Stimulated activated CD8-positive, alpha-beta memory T cell treated with anti-CD3 and anti-CD28 coated beads, Interleukin-15, amount 100 ng/mL, for 48 hours (primary cell): ENCODE results near the gene FOXA2.
"Not testable (repeated sequence)": the region's sequence is repeated elsewhere in the genome, so short reads cannot be mapped to it uniquely, and the experiment has no call there.

Experiments used
- DNase-seq, 2 donors: peaks; one replicate each; pipeline ENCODE4 v3.0.0-alpha.2; 2020; ENCODE audit warnings: low read depth in 2 of 2

FOXA2 gene

DNA sequence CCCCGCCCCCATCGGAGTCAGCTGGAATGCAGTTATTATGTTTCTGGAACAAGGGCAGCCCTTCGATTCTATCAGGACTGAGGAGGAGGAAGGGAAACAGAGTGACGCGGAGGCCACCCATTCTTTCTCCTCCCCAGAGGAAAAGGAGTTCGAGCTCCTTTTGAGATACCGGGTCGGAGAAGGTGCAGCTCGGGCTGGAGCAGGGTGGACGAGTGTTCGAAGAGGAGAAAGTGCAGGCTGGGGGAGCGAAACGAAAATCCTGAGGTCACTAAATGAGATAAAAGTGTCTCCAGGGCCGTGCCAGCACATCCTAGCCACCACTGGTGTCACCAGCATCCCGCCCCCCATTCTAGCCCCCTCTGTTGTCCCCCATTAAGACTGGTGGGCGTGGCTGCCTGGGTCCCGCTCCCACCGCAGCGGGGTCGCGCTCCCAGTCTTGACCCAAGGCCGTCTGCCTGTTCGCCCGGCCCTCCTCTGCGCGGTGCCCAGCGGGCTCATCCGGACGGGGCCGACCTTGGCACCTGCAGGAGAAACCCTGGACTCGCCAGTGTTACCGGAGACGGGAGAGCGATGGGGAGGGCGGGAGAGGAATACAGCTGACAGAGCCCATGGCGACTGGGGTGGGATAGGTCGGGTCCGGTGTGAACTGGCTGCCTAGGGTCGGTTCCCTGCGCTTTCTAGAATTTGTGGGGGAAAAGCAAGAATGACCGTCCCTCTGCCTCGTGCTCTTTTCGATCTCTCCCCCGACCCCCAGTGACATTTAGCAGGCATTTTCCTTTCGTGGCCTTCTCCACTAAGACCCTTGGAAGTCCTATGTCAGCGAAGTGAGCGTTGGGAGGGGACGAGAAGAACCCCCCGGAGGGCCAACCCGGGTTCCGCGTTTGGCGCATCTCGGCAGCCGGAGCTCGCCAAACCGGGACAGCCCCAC lies 16.2 kb downstream of the FOXA2 start:
- DNase-seq, result no peak

DNA sequence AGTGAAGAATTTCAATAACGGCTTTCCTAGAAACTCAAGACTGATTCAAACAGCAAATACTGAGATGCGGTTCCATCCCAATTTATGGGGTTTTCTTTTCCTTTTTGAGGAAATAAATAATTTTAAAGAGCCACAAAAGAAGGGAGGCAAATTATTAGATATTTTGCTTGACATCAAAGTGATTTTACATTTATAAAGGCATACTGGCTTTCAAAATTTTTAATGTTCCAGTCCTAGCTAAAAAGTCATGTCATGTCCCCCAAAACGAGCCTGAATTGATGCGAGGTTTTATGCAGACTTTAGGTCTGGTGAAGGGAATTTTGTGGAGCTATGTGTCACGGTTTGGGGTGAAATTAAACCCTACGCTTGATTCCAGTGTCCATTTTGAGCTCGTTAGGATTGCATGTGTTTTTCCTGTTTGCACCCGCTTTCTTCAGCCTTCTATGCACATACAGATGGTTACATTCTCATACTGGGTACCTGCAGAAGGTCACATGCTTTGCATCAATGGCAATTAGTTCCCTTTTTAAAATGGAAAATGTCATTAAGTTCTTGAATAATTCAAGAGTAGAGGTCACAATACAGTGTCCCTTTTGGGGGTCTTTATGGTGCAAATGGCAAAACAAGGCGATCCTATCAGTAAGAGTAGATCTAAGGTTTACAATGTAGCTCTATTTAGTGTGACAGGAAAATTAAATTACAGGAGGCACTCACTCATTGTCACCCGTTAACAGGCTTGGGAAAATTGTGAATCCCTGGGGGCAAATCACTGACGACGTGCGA lies 17.3 kb downstream of the FOXA2 start:
- no peak for DNase-seq

DNA sequence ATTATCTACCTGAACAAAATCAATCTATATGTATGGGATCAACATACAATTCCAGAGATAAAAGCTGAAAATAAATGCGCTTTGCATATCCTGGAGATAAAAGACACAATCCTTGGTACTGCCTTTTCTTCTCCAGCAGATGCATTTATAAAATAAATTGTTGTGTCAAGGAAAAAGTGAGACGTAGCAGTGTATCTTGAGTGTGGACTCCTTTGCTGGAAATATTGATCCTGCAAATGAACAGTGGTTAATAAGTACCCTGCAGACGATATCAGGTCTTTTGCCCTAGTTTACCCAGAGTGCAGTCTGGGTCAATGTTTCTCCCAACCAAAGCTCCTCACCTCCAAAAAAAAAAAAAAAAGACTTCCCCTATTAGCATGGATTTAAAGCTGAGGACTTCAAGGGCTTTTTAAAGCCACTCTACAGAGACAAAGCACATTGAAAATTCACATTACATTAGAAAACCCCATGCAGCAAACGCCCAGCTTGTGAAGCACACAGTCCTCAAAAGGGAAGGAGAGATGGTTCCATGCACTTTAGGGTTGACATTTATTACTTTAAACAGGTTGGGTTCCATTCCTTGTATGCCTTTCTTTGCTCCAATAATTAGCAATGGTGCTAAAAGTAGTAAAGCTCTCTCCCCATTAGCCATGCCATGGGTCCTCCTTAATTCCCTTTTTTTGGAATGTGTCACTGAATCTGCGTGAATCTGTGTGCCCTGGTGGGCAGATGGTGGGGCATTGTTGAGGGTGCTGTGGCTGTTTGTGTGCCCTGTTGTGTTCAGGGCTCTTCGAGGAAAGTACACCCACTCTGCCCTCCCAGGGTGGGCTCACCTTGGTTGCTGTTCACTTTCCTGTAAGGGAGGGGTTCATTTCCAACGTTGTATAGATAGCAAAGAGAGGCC lies 21.1 kb downstream of the FOXA2 start:
- DNase-seq, result no peak

DNA sequence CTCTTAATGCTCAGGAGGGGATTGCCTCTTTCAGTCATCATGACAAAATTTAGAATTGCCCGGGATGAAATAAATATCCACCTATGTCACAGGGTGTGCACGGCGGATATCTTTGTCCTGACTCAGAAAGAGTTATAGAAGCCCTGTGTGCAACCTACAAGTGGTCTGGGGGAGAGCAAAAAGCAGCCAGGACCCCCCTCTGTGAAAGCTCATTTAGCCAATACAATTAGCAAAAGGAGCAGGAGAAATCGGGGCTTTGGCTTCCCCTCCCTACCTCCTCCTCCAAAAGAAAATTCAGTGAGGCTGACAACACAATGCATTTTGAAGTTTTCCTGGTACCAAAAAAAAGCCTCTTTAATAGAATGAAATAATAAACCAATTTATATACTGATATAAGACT lies 21.8 kb downstream of the FOXA2 start:
- DNase-seq, result no peak

DNA sequence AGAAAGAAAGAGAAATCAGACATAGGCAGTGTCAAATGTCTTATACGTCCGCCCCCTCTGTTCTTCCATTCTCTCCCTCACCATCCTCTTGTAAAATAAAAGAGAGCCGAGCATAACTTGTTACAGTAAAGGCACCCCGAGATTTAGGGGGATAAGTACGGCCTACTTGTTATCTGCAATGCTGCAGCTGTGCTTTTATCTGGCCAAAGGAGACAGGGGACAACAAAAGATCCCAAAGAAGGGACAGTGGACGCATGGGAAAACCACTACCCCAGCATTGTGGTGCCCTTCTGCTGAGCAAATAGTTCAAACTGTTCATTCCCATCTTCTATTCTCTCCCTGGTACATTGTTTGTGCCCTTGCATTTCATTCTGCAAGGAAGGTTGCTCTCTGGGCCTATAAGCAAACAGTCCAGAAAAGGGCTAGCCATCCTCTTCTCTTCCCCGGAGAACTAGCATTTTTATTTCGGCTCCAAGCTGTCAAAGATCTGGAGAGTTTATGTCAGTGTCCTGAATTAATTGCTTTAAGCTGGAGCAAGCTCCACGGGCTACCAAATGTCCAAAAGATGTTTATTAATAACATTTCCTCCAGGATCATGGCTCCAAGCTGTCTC lies 22.3 kb downstream of the FOXA2 start:
- DNase-seq, result no peak

DNA sequence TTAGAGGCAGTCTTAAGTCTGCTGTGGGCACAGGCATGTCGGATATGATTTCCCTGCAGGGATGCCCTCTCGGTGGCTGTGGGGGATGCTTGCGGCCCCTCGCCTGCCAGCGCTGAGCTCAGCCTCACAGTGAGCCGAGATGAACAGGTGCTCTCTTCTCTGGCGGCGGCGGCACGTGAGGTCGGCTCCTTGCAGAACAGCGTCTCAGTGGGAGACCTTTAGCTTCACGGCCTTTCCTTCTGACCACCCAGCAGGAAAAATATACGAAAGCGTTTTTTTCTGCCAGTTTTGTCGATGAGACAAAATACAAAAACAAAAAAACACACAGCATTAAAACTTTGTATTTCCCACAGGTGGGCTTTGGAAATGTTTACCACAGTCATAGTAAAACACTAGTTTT lies 23.6 kb downstream of the FOXA2 start:
- DNase-seq, result no peak

DNA sequence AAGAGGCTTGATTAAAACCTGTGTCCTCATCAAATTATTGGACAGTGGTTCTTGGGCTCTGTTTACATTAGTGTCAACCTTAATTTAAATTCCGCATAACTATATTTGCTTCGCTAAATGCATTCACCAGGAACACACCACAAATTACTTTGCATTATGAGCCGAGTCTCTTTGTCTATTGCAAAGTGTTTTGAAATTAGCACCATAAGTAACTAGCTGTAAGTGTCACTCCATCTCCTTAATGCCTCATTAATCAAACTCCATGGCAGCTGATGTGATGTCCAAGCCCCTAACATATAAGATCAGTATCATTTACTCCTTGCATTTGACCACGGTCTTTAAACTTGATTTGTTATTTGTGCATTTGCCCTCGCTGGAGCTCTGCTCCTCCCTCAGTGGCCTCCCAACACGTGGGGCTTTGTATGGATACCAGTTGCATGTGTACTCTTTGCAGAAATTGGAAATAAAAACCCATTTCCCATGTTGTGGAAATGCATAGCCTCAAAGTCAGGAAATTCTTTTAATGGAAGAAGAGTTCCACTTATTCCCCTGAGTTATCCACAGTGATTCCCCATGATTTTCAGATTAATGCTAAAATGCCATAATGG lies 24.6 kb downstream of the FOXA2 start:
- DNase-seq, result no peak

DNA sequence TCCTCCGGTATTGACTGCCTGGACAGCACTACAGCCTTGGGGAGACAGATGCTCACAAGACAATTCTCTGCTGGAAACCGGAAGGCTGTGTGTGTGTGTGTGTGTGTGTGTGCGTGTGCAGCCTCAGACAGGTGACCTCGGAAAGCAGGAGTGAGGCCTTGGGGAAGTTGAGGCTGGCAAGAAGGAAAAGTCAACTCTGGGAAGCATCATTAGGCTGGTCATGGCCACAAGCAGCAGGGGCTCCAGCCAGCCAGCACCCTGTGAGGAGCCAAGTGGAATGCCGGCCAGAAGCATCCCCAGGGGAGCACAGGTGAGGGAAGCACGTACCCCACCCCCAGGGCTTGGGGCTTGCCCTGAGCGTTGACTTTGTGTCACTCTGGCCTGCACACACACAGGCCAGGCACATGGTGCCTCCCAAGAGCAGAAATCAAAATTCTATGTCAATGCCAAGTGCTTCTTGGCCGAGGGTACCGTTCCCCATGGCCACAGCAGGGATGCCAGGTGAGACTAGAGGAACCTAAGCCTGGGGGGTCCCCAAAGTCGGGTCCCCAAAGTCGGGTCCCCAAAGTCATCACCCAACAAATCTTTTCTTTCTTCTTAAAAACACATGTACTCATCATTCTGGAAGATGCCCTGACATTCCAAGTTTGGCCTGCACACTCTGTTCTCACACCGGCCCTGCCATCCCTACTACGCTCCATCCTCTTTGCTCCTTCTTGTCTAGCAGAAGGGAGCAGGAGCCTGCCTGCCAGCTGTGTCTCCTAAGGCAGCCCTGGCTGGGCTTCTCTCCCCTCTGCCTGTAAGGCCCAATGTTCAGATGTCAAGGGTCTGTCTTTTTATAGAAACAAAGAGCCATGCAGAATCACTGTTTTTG lies 26.7 kb downstream of the FOXA2 start:
- no peak for DNase-seq

DNA sequence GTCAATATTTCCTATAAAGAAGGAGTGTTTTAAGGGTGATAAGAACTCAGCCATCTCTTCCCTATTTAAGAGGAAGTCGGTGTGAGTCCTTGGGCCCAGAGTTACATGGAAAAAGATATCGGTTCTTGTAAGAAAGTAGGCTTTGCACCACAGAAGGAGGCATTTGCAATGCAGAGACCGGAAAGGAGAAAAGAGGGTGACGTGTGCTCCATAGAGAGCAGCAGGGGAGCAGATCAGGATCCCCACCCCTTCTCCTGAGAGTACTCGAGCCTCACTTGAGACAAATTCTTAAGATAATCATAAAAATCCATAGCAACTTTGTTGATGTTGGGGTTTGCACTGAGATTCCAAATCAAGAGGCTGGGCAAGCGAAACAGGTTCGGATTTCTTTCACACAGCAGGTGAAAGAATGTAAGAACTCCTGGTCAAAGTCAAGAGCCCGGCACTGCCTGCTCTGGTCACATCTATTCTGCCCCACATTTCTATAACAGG lies 27.8 kb downstream of the FOXA2 start:
- no peak for DNase-seq

DNA sequence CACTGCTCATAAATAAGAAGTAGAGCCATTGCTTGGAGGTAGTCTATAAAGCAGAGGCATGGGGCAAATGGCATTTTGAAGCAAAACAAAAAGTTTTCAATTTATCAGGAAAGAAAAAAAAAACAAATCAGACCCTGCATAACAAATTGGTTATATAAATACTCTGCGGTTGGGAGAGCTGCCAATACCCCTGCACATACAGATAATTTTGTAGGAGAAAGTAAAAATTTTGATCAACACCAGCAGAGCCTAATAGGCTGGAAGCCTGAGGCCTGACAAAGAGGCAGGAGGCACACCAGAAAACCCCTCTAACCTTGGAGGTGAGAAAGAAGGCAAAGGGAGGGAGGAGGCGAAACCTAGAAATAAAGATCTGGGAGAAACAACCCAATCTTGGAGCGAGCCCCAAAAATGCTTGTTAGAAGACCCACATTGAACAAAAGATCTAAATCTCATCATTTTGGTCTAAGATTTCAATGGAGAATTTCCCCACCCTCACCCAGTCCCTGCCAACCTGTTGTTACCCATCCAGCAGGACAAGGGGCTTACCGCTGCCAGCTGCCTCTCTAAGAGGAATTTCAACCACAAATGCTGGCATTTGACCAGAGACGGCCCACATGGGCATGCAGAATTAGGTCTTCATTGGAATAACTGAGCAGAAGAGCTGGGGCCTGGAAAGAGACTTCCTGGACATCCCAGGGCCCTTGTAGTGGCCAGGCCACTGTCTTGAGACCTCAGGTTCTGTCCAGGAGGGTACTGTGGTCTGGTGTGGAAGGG lies 28.4 kb downstream of the FOXA2 start:
- no peak for DNase-seq

DNA sequence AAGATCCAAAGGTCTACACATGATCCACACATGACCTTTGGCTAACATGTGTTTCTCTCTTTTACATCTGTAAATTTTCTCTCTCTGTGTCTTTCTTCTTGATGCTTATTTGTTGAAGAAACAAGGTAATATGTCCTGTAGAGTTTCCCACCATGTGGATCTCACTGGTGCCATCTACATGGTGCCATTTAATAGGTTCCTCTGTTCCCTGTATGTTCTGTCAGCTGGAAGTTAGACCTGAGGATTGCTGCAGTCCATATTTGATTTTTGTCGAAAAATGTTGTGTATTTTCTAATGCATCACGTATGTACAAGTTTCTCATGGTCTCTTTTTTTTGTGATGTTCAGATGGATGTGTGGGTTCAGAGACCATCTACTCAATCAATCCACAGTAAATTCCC lies 30.0 kb downstream of the FOXA2 start:
- no peak for DNase-seq

DNA sequence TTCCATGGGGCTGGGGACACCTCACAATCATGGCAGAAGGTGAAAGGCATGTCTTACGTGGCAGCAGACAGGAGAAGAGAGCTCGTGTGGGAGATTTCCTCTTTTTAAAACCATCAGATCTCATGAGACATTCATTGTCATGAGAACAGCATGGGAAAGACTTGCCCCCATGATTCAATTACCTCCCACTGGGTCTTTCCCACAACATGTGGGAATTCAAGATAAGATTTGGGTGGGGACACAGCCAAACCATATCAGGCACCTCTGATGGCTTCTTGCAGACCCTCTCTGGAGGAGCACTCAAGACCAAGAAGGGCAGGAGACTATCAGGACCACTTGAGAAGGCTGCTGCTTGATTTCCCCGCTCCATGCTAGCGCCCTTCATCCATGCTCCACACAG lies 33.9 kb downstream of the FOXA2 start:
- DNase-seq, result not testable (repeated sequence)

DNA sequence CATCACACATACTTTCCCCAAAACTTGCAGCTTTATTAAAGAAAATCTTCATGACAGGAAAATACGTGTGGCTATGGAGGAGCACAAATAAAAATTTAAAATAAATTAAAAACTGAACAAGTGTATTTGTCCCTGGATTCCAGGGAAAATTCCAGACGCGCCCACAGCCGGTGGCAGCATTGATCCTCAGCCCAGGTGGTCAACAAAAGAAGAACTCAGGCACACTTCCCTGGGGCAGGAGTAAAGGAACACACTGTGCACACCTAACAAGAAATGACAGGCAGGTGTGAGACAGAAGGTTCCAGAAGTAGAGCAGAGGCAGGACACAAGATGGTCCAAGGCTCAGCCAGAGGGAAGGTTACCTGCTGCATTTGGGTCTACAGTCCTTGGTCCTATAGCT lies 36.3 kb downstream of the FOXA2 start:
- no peak for DNase-seq

DNA sequence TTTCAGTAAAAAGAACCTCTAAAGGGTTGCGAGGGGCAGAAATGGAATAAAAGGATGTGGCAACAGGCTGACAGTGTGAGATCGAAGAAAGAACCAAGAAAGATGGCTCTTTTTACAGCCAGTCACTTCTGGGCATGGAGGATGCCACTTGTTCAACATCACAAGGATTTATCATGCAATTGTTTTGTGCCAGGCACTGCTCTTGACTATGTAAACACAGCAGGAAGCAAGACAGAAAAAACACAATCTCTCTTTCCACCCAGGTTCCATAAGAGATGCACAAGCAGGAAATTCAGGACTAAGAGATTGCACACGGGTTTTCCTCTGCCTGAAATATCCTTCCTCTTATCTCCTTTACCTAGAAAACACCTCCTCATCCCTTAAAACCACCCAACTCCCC lies 38.0 kb downstream of the FOXA2 start:
- no peak for DNase-seq

DNA sequence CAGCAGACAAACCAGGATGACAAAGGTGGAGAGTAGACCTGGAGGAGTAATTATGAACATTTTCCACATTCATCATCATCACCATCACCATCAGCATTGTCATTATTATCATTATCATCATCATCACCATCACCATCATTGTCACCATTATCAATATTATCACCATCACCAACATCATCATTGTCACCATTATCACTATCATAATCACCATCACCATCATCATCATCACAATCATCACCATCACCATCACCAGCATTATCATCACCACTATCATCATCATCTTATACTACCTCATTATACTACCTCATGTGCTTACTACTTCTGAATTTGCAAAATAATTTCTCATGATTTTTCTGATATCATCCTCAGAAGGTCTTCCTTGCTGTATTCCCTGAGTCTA lies 39.3 kb downstream of the FOXA2 start:
- no peak for DNase-seq

DNA sequence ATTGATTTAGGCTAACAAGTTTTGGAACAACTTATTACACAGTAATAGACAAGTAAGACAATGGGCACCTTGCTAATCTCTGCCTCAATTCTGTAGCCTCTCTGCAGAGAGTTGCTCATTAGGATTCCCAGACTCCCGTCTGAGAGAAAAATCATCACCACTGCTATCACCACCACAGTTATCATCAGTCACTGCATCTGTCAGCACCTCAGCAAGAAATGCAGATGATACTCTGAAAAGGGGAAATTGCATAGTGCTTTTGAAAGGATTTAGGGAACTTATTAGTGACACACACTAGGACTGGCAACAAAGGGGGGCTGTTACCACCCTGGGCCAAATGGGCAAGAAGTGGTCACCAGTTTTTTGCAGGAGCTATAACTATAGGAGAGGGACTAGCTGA lies 39.9 kb downstream of the FOXA2 start:
- no peak for DNase-seq

DNA sequence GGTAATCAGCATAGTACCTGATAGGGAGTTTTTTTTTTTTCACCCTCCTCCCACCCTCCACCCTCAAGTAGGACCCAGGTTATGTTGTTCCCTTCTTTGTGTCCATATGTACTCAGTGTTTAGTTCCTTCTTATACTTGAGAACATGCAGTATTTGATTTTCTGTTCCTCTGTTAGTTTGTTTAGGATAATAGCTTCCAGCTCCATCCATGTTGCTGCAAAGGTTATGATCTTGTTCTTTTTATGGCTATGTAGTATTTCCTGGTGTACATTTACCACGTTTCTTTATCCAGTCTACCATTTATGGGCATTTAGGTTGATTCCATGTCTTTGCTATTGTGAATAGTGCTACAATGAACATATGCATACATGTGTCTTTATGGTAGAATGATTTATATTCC lies 41.9 kb downstream of the FOXA2 start:
- no peak for DNase-seq

DNA sequence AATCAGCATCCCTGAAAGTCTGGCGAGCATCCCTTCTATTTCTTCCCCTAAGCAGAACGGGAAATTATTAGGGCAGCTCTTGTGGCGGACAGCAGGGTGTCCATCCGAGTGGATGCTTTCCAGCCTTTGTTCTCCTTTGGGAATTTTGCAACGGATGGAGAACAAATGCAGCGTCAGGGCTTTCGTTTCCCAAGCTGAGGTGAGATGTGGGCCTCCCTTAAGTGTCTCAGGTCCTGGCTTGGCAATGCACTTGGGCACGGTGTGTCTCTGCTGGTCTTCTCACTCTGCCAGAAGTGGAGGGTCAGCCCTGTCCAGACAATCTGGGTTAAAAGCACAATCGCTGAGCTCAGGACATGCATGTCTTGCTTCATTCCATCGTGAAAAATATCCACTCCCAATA lies 43.5 kb downstream of the FOXA2 start:
- DNase-seq, result no peak
